ENCODE data around the gene VPS13C.

DNA sequence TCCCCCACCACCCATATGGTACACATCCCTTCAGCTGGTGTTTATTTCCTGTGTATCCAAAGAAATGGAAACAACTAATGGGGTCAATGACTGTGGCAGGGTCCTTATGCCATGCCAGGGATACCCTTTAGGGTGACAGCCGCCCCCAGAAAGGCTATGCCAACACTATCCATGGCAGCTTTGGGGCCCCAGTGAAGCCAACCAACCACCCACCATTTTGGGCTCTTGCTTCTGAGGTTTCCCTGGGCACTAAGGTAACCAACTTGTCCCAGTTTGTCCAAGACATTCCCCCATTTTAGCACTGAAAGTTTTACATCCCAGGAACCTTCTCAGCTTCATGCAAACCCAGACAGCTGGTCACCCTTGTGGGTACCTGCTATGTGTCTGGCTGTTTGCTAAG, 233.1 kb downstream of the VPS13C start:
- TF ChIP-seq, protein P1, sequence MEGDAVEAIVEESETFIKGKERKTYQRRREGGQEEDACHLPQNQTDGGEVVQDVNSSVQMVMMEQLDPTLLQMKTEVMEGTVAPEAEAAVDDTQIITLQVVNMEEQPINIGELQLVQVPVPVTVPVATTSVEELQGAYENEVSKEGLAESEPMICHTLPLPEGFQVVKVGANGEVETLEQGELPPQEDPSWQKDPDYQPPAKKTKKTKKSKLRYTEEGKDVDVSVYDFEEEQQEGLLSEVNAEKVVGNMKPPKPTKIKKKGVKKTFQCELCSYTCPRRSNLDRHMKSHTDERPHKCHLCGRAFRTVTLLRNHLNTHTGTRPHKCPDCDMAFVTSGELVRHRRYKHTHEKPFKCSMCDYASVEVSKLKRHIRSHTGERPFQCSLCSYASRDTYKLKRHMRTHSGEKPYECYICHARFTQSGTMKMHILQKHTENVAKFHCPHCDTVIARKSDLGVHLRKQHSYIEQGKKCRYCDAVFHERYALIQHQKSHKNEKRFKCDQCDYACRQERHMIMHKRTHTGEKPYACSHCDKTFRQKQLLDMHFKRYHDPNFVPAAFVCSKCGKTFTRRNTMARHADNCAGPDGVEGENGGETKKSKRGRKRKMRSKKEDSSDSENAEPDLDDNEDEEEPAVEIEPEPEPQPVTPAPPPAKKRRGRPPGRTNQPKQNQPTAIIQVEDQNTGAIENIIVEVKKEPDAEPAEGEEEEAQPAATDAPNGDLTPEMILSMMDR (IDR thresholded peaks at IDR 0.05) = no peak
- TF ChIP-seq RFX5 (IDR thresholded peaks at IDR 0.05) (no peak), POLR2A (IDR thresholded peaks at IDR 0.05; ENCODE audit: low read length) (no peak), RAD21 (conservative IDR thresholded peaks at IDR 0.05 in 1 of 2, IDR thresholded peaks at IDR 0.05 in 1 of 2) (no peak), HDAC2 (IDR thresholded peaks at IDR 0.05) (no peak), EP300 (IDR thresholded peaks at IDR 0.05) (no peak), JUNB (IDR thresholded peaks at IDR 0.05) (no peak), KDM1A (IDR thresholded peaks at IDR 0.05; ENCODE audit: low read depth) (no peak), SREBF2 (IDR thresholded peaks at IDR 0.05) (no peak), EHF (CRISPR knock-in tag; IDR thresholded peaks at IDR 0.05) (no peak), HOXA7 (CRISPR knock-in tag; IDR thresholded peaks at IDR 0.05) (no peak), MYC (IDR thresholded peaks at IDR 0.05; ENCODE audit: borderline replicate concordance, low read length) (no peak)
- TF ChIP-seq, protein P2, sequence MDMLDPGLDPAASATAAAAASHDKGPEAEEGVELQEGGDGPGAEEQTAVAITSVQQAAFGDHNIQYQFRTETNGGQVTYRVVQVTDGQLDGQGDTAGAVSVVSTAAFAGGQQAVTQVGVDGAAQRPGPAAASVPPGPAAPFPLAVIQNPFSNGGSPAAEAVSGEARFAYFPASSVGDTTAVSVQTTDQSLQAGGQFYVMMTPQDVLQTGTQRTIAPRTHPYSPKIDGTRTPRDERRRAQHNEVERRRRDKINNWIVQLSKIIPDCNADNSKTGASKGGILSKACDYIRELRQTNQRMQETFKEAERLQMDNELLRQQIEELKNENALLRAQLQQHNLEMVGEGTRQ (IDR thresholded peaks at IDR 0.05) = no peak
- TF ChIP-seq, protein P3, sequence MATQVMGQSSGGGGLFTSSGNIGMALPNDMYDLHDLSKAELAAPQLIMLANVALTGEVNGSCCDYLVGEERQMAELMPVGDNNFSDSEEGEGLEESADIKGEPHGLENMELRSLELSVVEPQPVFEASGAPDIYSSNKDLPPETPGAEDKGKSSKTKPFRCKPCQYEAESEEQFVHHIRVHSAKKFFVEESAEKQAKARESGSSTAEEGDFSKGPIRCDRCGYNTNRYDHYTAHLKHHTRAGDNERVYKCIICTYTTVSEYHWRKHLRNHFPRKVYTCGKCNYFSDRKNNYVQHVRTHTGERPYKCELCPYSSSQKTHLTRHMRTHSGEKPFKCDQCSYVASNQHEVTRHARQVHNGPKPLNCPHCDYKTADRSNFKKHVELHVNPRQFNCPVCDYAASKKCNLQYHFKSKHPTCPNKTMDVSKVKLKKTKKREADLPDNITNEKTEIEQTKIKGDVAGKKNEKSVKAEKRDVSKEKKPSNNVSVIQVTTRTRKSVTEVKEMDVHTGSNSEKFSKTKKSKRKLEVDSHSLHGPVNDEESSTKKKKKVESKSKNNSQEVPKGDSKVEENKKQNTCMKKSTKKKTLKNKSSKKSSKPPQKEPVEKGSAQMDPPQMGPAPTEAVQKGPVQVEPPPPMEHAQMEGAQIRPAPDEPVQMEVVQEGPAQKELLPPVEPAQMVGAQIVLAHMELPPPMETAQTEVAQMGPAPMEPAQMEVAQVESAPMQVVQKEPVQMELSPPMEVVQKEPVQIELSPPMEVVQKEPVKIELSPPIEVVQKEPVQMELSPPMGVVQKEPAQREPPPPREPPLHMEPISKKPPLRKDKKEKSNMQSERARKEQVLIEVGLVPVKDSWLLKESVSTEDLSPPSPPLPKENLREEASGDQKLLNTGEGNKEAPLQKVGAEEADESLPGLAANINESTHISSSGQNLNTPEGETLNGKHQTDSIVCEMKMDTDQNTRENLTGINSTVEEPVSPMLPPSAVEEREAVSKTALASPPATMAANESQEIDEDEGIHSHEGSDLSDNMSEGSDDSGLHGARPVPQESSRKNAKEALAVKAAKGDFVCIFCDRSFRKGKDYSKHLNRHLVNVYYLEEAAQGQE (IDR thresholded peaks at IDR 0.05) = no peak

Measured in A549 (cell line).